HS-5 (cell line): ENCODE measurements around the gene MYADM.
"Not testable (repeated sequence)": the region's sequence is repeated elsewhere in the genome, so short reads cannot be mapped to it uniquely, and the experiment has no call there.

Experiments used
- DNase-seq: peaks from one replicate; pipeline ENCODE4 v3.0.0-alpha.2; 2012; ENCODE audit warnings: low read depth

The MYADM gene

GRCh38 chr19:53867225-53868090, at the start of gene MYADM:
Gene MYADM, plus strand, starts transcription at chr19:53867883. Its CDS starts 5,647 bp downstream, at chr19:53873530.
- peak; percentile 94 for DNase-seq

- no peak for DNase-seq
These were observed 48.9 kb upstream of the MYADM start for GRCh38 chr19:53818756-53819155.

- DNase-seq = no peak
These were observed 47.8 kb upstream of the MYADM start for GRCh38 chr19:53819861-53820260.

- no peak for DNase-seq
These were observed 44.1 kb upstream of the MYADM start for GRCh38 chr19:53823380-53824120.

GRCh38 chr19:53824134-53824611, 43.5 kb upstream of the MYADM start, which contains the start of gene NLRP12:
Gene NLRP12, minus strand, starts transcription at chr19:53824314. Its CDS starts 140 bp downstream, at chr19:53824174.
- no peak for DNase-seq

- no peak for DNase-seq
These were observed 40.8 kb upstream of the MYADM start for GRCh38 chr19:53826876-53827275.

GRCh38 chr19:53828531-53828930, 39.2 kb upstream of the MYADM start:
- DNase-seq = no peak

- not testable (repeated sequence) for DNase-seq
These were observed 34.8 kb upstream of the MYADM start for GRCh38 chr19:53832861-53833260.

- not testable (repeated sequence) for DNase-seq
These were observed 29.2 kb upstream of the MYADM start for GRCh38 chr19:53838446-53838845.

GRCh38 chr19:53840241-53840640, 27.4 kb upstream of the MYADM start:
- not testable (repeated sequence) for DNase-seq

GRCh38 chr19:53840914-53841313, 26.8 kb upstream of the MYADM start:
- peak; percentile 78 for DNase-seq

- no peak for DNase-seq
These were observed 22.8 kb upstream of the MYADM start for GRCh38 chr19:53844849-53845246.

- no peak for DNase-seq
These were observed 20.1 kb upstream of the MYADM start for GRCh38 chr19:53847555-53847954.

GRCh38 chr19:53849237-53849676, 18.4 kb upstream of the MYADM start:
- no peak for DNase-seq

GRCh38 chr19:53853707-53854106, 14.0 kb upstream of the MYADM start:
- DNase-seq = no peak

- no peak for DNase-seq
These were observed 3.3 kb upstream of the MYADM start for GRCh38 chr19:53864308-53864836.

- DNase-seq = no peak
These were observed 2.2 kb upstream of the MYADM start for GRCh38 chr19:53865523-53865917.

GRCh38 chr19:53865918-53866864, 1.5 kb upstream of the MYADM start:
- DNase-seq = no peak

- no peak for DNase-seq
These were observed 838 bp upstream of the MYADM start for GRCh38 chr19:53866865-53867224.

- DNase-seq = no peak
These were observed 608 bp downstream of the MYADM start for GRCh38 chr19:53868091-53868891.
